ENCODE measurements around the gene EDN1.

Gene EDN1

GRCh38 chr6:12294851-12295536, 4.8 kb downstream of the EDN1 start:
- H4K8ac ChIP-seq (ENCODE audit: low read depth, low read length): no peak overlapping the region
- no CpG with 5 or more reads among the region's 3 CpGs for WGBS, 2 donors (ENCODE audit: extremely low coverage in 2 of 2, insufficient read length in 2 of 2, insufficient replicate concordance in 1 of 2)
- no peak overlapping the region for H2BK5ac ChIP-seq (ENCODE audit: low read length)
- H3K79me1 ChIP-seq (ENCODE audit: low read depth, low read length): no peaks in the 10 kb centered on the region
- H3K9me3 ChIP-seq (replicated peaks in 1 of 2; ENCODE audit: control insufficient read depth in 2 of 2, insufficient read depth in 1 of 2, low read depth in 1 of 2, low read length in 2 of 2): no peaks in the 10 kb centered on the region
- no peak overlapping the region for H3K4me2 ChIP-seq (ENCODE audit: insufficient read depth, low read length, poor library complexity, severe bottlenecking)
- H3K4ac ChIP-seq (ENCODE audit: low read length): no peak overlapping the region
- DNase-seq (ENCODE audit: low spot score): no peak
- H4K91ac ChIP-seq (ENCODE audit: low read depth, low read length, poor library complexity): no peak overlapping the region
- H3K23ac ChIP-seq (ENCODE audit: low read depth, low read length, poor library complexity): no peak overlapping the region
- no peak overlapping the region for H2BK12ac ChIP-seq (ENCODE audit: low read length)
- H2BK120ac ChIP-seq (ENCODE audit: low read depth, low read length): no peak overlapping the region
- no peak overlapping the region for H3K18ac ChIP-seq (ENCODE audit: low read length)
- no peak overlapping the region for H2AFZ ChIP-seq (ENCODE audit: low read length)
- H3K27ac ChIP-seq (replicated peaks; ENCODE audit: low read length): no peak overlapping the region
- H3K4me1 ChIP-seq (ENCODE audit: control insufficient read depth in 2 of 2, insufficient read depth in 1 of 2, low read depth in 1 of 2, low read length in 2 of 2): peaks cover 0 to 11% of the 10 kb centered on the region in 2 donors
- no peaks in the 10 kb centered on the region for H3K36me3 ChIP-seq (replicated peaks in 1 of 2; ENCODE audit: control insufficient read depth in 2 of 2, insufficient read depth in 2 of 2, low read length in 2 of 2)
- no peak overlapping the region for H2AK5ac ChIP-seq (ENCODE audit: low read depth, low read length)
- peaks cover 0 to 29% (median 0%) of the 10 kb centered on the region in 3 experiments for H3K27me3 ChIP-seq (ENCODE audit: control insufficient read depth in 3 of 3, insufficient read depth in 3 of 3, low read depth in 1 of 3, low read length in 3 of 3)
- no peak overlapping the region for H2BK15ac ChIP-seq (ENCODE audit: low read length)
- no peak overlapping the region for H3K9ac ChIP-seq (ENCODE audit: low read depth, low read length, poor library complexity)
- H3K14ac ChIP-seq (ENCODE audit: low read length): no peak overlapping the region
- H3K4me3 ChIP-seq (ENCODE audit: low read length in 2 of 2): no peak overlapping the region

- Histone ChIP-seq H3K36me3 (replicated peaks in 1 of 2; ENCODE audit: control insufficient read depth in 2 of 2, insufficient read depth in 2 of 2, low read length in 2 of 2) (no peaks in the 10 kb centered on the region), H3K27me3 (ENCODE audit: control insufficient read depth in 3 of 3, insufficient read depth in 3 of 3, low read depth in 1 of 3, low read length in 3 of 3) (peaks cover 0 to 23% (median 0%) of the 10 kb centered on the region in 3 experiments), H3K27ac (replicated peaks; ENCODE audit: low read length) (no peak overlapping the region), H3K4me1 (ENCODE audit: control insufficient read depth in 2 of 2, insufficient read depth in 1 of 2, low read depth in 1 of 2, low read length in 2 of 2) (peaks cover 0 to 11% of the 10 kb centered on the region in 2 donors), H3K9ac (ENCODE audit: low read depth, low read length, poor library complexity) (no peak overlapping the region), H4K91ac (ENCODE audit: low read depth, low read length, poor library complexity) (no peak overlapping the region), H2AK5ac (ENCODE audit: low read depth, low read length) (no peak overlapping the region), H3K79me1 (ENCODE audit: low read depth, low read length) (no peaks in the 10 kb centered on the region), H3K23ac (ENCODE audit: low read depth, low read length, poor library complexity) (no peak overlapping the region), H3K9me3 (replicated peaks in 1 of 2; ENCODE audit: control insufficient read depth in 2 of 2, insufficient read depth in 1 of 2, low read depth in 1 of 2, low read length in 2 of 2) (no peaks in the 10 kb centered on the region), H3K4me3 (ENCODE audit: low read length in 2 of 2) (no peak overlapping the region), H2BK12ac (ENCODE audit: low read length) (no peak overlapping the region), H4K8ac (ENCODE audit: low read depth, low read length) (no peak overlapping the region), H3K4me2 (ENCODE audit: insufficient read depth, low read length, poor library complexity, severe bottlenecking) (no peak overlapping the region), H2BK15ac (ENCODE audit: low read length) (no peak overlapping the region), H3K14ac (ENCODE audit: low read length) (no peak overlapping the region), H3K18ac (ENCODE audit: low read length) (no peak overlapping the region), H2BK5ac (ENCODE audit: low read length) (no peak overlapping the region), H3K4ac (ENCODE audit: low read length) (no peak overlapping the region), H2BK120ac (ENCODE audit: low read depth, low read length) (no peak overlapping the region), H2AFZ (ENCODE audit: low read length) (no peak overlapping the region)
- no peak for DNase-seq (ENCODE audit: low spot score)
- no CpG with 5 or more reads among the region's 14 CpGs for WGBS, 2 donors (ENCODE audit: extremely low coverage in 2 of 2, insufficient read length in 2 of 2, insufficient replicate concordance in 1 of 2)
Measured at GRCh38 chr6:12295558-12296254, 5.5 kb downstream of the EDN1 start.

- H3K9me3 ChIP-seq (replicated peaks in 1 of 2; ENCODE audit: control insufficient read depth in 2 of 2, insufficient read depth in 1 of 2, low read depth in 1 of 2, low read length in 2 of 2): no peaks in the 10 kb centered on the region
- no peak overlapping the region for H3K9ac ChIP-seq (ENCODE audit: low read depth, low read length, poor library complexity)
- no peak overlapping the region for H3K18ac ChIP-seq (ENCODE audit: low read length)
- no peak overlapping the region for H2BK120ac ChIP-seq (ENCODE audit: low read depth, low read length)
- no peak overlapping the region for H2BK5ac ChIP-seq (ENCODE audit: low read length)
- H4K8ac ChIP-seq (ENCODE audit: low read depth, low read length): no peak overlapping the region
- H2AK5ac ChIP-seq (ENCODE audit: low read depth, low read length): no peak overlapping the region
- no peaks in the 10 kb centered on the region for H3K36me3 ChIP-seq (replicated peaks in 1 of 2; ENCODE audit: control insufficient read depth in 2 of 2, insufficient read depth in 2 of 2, low read length in 2 of 2)
- H3K27ac ChIP-seq (replicated peaks; ENCODE audit: low read length): no peak overlapping the region
- DNase-seq (ENCODE audit: low spot score): no peak
- H3K4me3 ChIP-seq (ENCODE audit: low read length in 2 of 2): no peak overlapping the region
- H3K27me3 ChIP-seq (ENCODE audit: control insufficient read depth in 3 of 3, insufficient read depth in 3 of 3, low read depth in 1 of 3, low read length in 3 of 3): peaks cover 0 to 19% (median 0%) of the 10 kb centered on the region in 3 experiments
- no peaks in the 10 kb centered on the region for H3K79me1 ChIP-seq (ENCODE audit: low read depth, low read length)
- no peak overlapping the region for H3K14ac ChIP-seq (ENCODE audit: low read length)
- no CpG with 5 or more reads among the region's 5 CpGs for WGBS, 2 donors (ENCODE audit: extremely low coverage in 2 of 2, insufficient read length in 2 of 2, insufficient replicate concordance in 1 of 2)
- no peak overlapping the region for H2BK12ac ChIP-seq (ENCODE audit: low read length)
- H4K91ac ChIP-seq (ENCODE audit: low read depth, low read length, poor library complexity): no peak overlapping the region
- no peak overlapping the region for H3K4ac ChIP-seq (ENCODE audit: low read length)
- H2AFZ ChIP-seq (ENCODE audit: low read length): no peak overlapping the region
- no peak overlapping the region for H2BK15ac ChIP-seq (ENCODE audit: low read length)
- H3K23ac ChIP-seq (ENCODE audit: low read depth, low read length, poor library complexity): no peak overlapping the region
- H3K4me2 ChIP-seq (ENCODE audit: insufficient read depth, low read length, poor library complexity, severe bottlenecking): no peak overlapping the region
- H3K4me1 ChIP-seq (ENCODE audit: control insufficient read depth in 2 of 2, insufficient read depth in 1 of 2, low read depth in 1 of 2, low read length in 2 of 2): peaks cover 0 to 10% of the 10 kb centered on the region in 2 donors
Measured at GRCh38 chr6:12296255-12296573, 6.1 kb downstream of the EDN1 start.

- no peak for DNase-seq (ENCODE audit: low spot score)
- no peak overlapping the region for H3K9ac ChIP-seq (ENCODE audit: low read depth, low read length, poor library complexity)
- no peak overlapping the region for H3K4me2 ChIP-seq (ENCODE audit: insufficient read depth, low read length, poor library complexity, severe bottlenecking)
- H2BK15ac ChIP-seq (ENCODE audit: low read length): no peak overlapping the region
- H3K4ac ChIP-seq (ENCODE audit: low read length): no peak overlapping the region
- H3K23ac ChIP-seq (ENCODE audit: low read depth, low read length, poor library complexity): no peak overlapping the region
- no peak overlapping the region for H2AFZ ChIP-seq (ENCODE audit: low read length)
- H3K9me3 ChIP-seq (replicated peaks in 1 of 2; ENCODE audit: control insufficient read depth in 2 of 2, insufficient read depth in 1 of 2, low read depth in 1 of 2, low read length in 2 of 2): no peaks in the 10 kb centered on the region
- H3K27ac ChIP-seq (replicated peaks; ENCODE audit: low read length): no peak overlapping the region
- H3K14ac ChIP-seq (ENCODE audit: low read length): no peak overlapping the region
- no peak overlapping the region for H2BK120ac ChIP-seq (ENCODE audit: low read depth, low read length)
- no peak overlapping the region for H3K18ac ChIP-seq (ENCODE audit: low read length)
- WGBS, 2 donors (ENCODE audit: extremely low coverage in 2 of 2, insufficient read length in 2 of 2, insufficient replicate concordance in 1 of 2): no CpG with 5 or more reads among the region's 3 CpGs
- H4K8ac ChIP-seq (ENCODE audit: low read depth, low read length): no peak overlapping the region
- H2AK5ac ChIP-seq (ENCODE audit: low read depth, low read length): no peak overlapping the region
- H3K79me1 ChIP-seq (ENCODE audit: low read depth, low read length): no peaks in the 10 kb centered on the region
- no peak overlapping the region for H4K91ac ChIP-seq (ENCODE audit: low read depth, low read length, poor library complexity)
- H2BK12ac ChIP-seq (ENCODE audit: low read length): no peak overlapping the region
- peaks cover 0 to 6% of the 10 kb centered on the region in 2 donors for H3K4me1 ChIP-seq (ENCODE audit: control insufficient read depth in 2 of 2, insufficient read depth in 1 of 2, low read depth in 1 of 2, low read length in 2 of 2)
- peaks cover 0 to 15% (median 0%) of the 10 kb centered on the region in 3 experiments for H3K27me3 ChIP-seq (ENCODE audit: control insufficient read depth in 3 of 3, insufficient read depth in 3 of 3, low read depth in 1 of 3, low read length in 3 of 3)
- no peak overlapping the region for H3K4me3 ChIP-seq (ENCODE audit: low read length in 2 of 2)
- H2BK5ac ChIP-seq (ENCODE audit: low read length): no peak overlapping the region
- H3K36me3 ChIP-seq (replicated peaks in 1 of 2; ENCODE audit: control insufficient read depth in 2 of 2, insufficient read depth in 2 of 2, low read length in 2 of 2): no peaks in the 10 kb centered on the region
Measured at GRCh38 chr6:12296604-12297003, 6.4 kb downstream of the EDN1 start.

All from neuronal stem cell (in vitro differentiated cells).